Neural cell (in vitro differentiated cells): Measurements from ENCODE around the gene STARD4.

Experiments
- EZH2 ChIP-seq: fragments of 200-600, 300-800 bp; shearing (Covaris generic), sonication (generic); IDR thresholded peaks from 2 replicates; pipeline ENCODE4 v1.6.1; 2014; ENCODE audit warnings: antibody characterized with exemption, low read length, borderline replicate concordance, mild to moderate bottlenecking; ENCODE audit not compliant: insufficient read depth, poor library complexity, severe bottlenecking
- POLR2AphosphoS5 ChIP-seq: IDR thresholded peaks from 2 replicates; pipeline ENCODE4 v1.6.1; 2012
- REST ChIP-seq: IDR thresholded peaks from 2 replicates; pipeline ENCODE4 v1.6.1; 2012; ENCODE audit warnings: borderline replicate concordance
- TAF1 ChIP-seq: IDR thresholded peaks from 2 replicates; pipeline ENCODE4 v1.6.1; 2012; ENCODE audit warnings: low read depth
- TF ChIP-seq, protein P1 (sequence below): fragments of 450-650 bp; IDR thresholded peaks from 2 replicates; pipeline ENCODE4 v1.5.1; 2014; ENCODE audit warnings: antibody characterized with exemption, mild to moderate bottlenecking, moderate library complexity; ENCODE audit not compliant: poor library complexity, severe bottlenecking

DNA sequence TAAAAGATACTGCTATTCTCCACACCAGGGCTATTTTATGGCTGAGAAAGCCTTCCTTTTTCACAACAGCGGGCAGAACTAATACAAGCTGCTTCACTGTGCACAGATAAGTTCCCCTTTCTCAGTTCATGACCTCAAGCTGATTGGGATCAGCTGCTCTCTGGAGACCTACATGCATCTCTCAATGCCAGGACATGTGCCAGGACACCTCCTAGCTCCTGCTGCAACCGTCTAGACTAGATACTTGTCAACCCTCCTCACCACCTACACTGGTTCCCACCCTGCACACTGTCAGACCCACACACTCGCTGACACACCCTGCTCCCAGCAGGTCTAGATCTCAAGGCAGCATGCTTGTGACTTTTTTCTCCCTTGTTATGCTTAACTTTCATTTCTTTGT lies 39.8 kb downstream of the STARD4 start:
- TF ChIP-seq POLR2AphosphoS5: no peak
- TF ChIP-seq EZH2: no peak
- TF ChIP-seq, protein P1, sequence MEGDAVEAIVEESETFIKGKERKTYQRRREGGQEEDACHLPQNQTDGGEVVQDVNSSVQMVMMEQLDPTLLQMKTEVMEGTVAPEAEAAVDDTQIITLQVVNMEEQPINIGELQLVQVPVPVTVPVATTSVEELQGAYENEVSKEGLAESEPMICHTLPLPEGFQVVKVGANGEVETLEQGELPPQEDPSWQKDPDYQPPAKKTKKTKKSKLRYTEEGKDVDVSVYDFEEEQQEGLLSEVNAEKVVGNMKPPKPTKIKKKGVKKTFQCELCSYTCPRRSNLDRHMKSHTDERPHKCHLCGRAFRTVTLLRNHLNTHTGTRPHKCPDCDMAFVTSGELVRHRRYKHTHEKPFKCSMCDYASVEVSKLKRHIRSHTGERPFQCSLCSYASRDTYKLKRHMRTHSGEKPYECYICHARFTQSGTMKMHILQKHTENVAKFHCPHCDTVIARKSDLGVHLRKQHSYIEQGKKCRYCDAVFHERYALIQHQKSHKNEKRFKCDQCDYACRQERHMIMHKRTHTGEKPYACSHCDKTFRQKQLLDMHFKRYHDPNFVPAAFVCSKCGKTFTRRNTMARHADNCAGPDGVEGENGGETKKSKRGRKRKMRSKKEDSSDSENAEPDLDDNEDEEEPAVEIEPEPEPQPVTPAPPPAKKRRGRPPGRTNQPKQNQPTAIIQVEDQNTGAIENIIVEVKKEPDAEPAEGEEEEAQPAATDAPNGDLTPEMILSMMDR: no peak
- no peak for TF ChIP-seq REST
- TF ChIP-seq TAF1: no peak
